ENCODE data around the gene PKN2.

Gene PKN2

GRCh38 chr1:88875595-88875994 is 191.5 kb downstream of the PKN2 start:
- no peak overlapping the region for H3K27ac ChIP-seq
- H2AFZ ChIP-seq (ENCODE audit: low read depth), result no peak overlapping the region
- H3K4me2 ChIP-seq, result no peak overlapping the region
- no peaks in the 10 kb centered on the region for H3K36me3 ChIP-seq (ENCODE audit: insufficient read depth)
- no peaks in the 10 kb centered on the region for H3K4me1 ChIP-seq (ENCODE audit: low read depth, poor library complexity, severe bottlenecking)
- H3K4me3 ChIP-seq (IDR thresholded peaks at IDR 0.05; ENCODE audit: insufficient read depth, low read depth, low read length), result no peak overlapping the region
- TF ChIP-seq CTCF (conservative IDR thresholded peaks at IDR 0.05; ENCODE audit: low read depth, low read length), result no peak
- no peak overlapping the region for H3K9ac ChIP-seq
- H3K79me2 ChIP-seq (ENCODE audit: insufficient read depth, low read depth), result peaks cover 18% of the 10 kb centered on the region; the same call in 1 of the 2 replicates
- H4K20me1 ChIP-seq (ENCODE audit: insufficient read depth), result no peaks in the 10 kb centered on the region
- no peaks in the 10 kb centered on the region for H3K27me3 ChIP-seq (ENCODE audit: insufficient read depth, low read depth)

- Histone ChIP-seq H3K36me3 (ENCODE audit: insufficient read depth) (no peaks in the 10 kb centered on the region), H4K20me1 (ENCODE audit: insufficient read depth) (no peaks in the 10 kb centered on the region), H3K4me3 (IDR thresholded peaks at IDR 0.05; ENCODE audit: insufficient read depth, low read depth, low read length) (no peak overlapping the region), H3K4me2 (no peak overlapping the region), H3K79me2 (ENCODE audit: insufficient read depth, low read depth) (peaks cover 18% of the 10 kb centered on the region; the same call in 1 of the 2 replicates), H3K4me1 (ENCODE audit: low read depth, poor library complexity, severe bottlenecking) (peaks cover 5% of the 10 kb centered on the region), H3K9ac (no peak overlapping the region), H3K27ac (no peak overlapping the region), H2AFZ (ENCODE audit: low read depth) (no peak overlapping the region), H3K27me3 (ENCODE audit: insufficient read depth, low read depth) (no peaks in the 10 kb centered on the region)
- TF ChIP-seq CTCF (conservative IDR thresholded peaks at IDR 0.05; ENCODE audit: low read depth, low read length), result no peak
Measured at GRCh38 chr1:88876573-88877365, 192.7 kb downstream of the PKN2 start.

GRCh38 chr1:88877382-88877825 is 193.3 kb downstream of the PKN2 start:
- H3K36me3 ChIP-seq (ENCODE audit: insufficient read depth), result no peaks in the 10 kb centered on the region
- H3K4me3 ChIP-seq (IDR thresholded peaks at IDR 0.05; ENCODE audit: insufficient read depth, low read depth, low read length), result no peak overlapping the region
- H3K79me2 ChIP-seq (ENCODE audit: insufficient read depth, low read depth), result peaks cover 18% of the 10 kb centered on the region; the same call in 1 of the 2 replicates
- no peak overlapping the region for H3K4me2 ChIP-seq
- no peaks in the 10 kb centered on the region for H4K20me1 ChIP-seq (ENCODE audit: insufficient read depth)
- no peaks in the 10 kb centered on the region for H3K27me3 ChIP-seq (ENCODE audit: insufficient read depth, low read depth)
- H3K27ac ChIP-seq, result no peak overlapping the region
- no peak overlapping the region for H3K9ac ChIP-seq
- H2AFZ ChIP-seq (ENCODE audit: low read depth), result no peak overlapping the region
- TF ChIP-seq CTCF (conservative IDR thresholded peaks at IDR 0.05; ENCODE audit: low read depth, low read length), result peak; percentile 83
- H3K4me1 ChIP-seq (ENCODE audit: low read depth, poor library complexity, severe bottlenecking), result peaks cover 5% of the 10 kb centered on the region

- peaks cover 18% of the 10 kb centered on the region; the same call in 1 of the 2 replicates for H3K79me2 ChIP-seq (ENCODE audit: insufficient read depth, low read depth)
- H2AFZ ChIP-seq (ENCODE audit: low read depth), result no peak overlapping the region
- no peaks in the 10 kb centered on the region for H3K27me3 ChIP-seq (ENCODE audit: insufficient read depth, low read depth)
- no peak overlapping the region for H3K9ac ChIP-seq
- no peak overlapping the region for H3K4me2 ChIP-seq
- no peak for TF ChIP-seq CTCF (conservative IDR thresholded peaks at IDR 0.05; ENCODE audit: low read depth, low read length)
- no peak overlapping the region for H3K4me3 ChIP-seq (IDR thresholded peaks at IDR 0.05; ENCODE audit: insufficient read depth, low read depth, low read length)
- H4K20me1 ChIP-seq (ENCODE audit: insufficient read depth), result no peaks in the 10 kb centered on the region
- H3K27ac ChIP-seq, result no peak overlapping the region
- H3K4me1 ChIP-seq (ENCODE audit: low read depth, poor library complexity, severe bottlenecking), result peaks cover 5% of the 10 kb centered on the region
- H3K36me3 ChIP-seq (ENCODE audit: insufficient read depth), result no peaks in the 10 kb centered on the region
Measured at GRCh38 chr1:88877911-88878310, 193.8 kb downstream of the PKN2 start.

All from KMS-11 (cell line).